H9 (cell line): Measurements from ENCODE around the gene FARP1. TPM values are rescaled to one million over a fixed set of nuclear protein-coding genes. Genes with fewer than 3 reads are reported as not detected.

Experiments
- DNase-seq: peaks from one replicate; pipeline ENCODE4 v3.0.0-alpha.2; 2017
- H2AFZ ChIP-seq: one replicate; pipeline ENCODE4 v1.6.1; 2013; ENCODE audit warnings: mild to moderate bottlenecking, low read length, control low read depth, moderate library complexity
- H2AK5ac ChIP-seq: 2 replicates; pipeline ENCODE4 v1.6.1; 2013; ENCODE audit warnings: low read length, control low read depth, mixed read lengths; ENCODE audit not compliant: insufficient read length
- H2BK120ac ChIP-seq: one replicate; pipeline ENCODE4 v1.6.1; 2013; ENCODE audit warnings: low read depth, mild to moderate bottlenecking, low read length, control low read depth, inconsistent platforms; ENCODE audit not compliant: poor library complexity, severe bottlenecking
- H2BK12ac ChIP-seq: 2 replicates; pipeline ENCODE4 v1.6.1; 2013; ENCODE audit warnings: low read length, control low read depth, mixed read lengths, low read depth; ENCODE audit not compliant: insufficient read length
- H2BK15ac ChIP-seq: 2 replicates; pipeline ENCODE4 v1.6.1; 2013; ENCODE audit warnings: low read depth, low read length, control low read depth
- H2BK20ac ChIP-seq: one replicate; pipeline ENCODE4 v1.6.1; 2013; ENCODE audit warnings: low read depth, mild to moderate bottlenecking, low read length, control low read depth, inconsistent platforms; ENCODE audit not compliant: poor library complexity, severe bottlenecking
- H2BK5ac ChIP-seq: 2 replicates; pipeline ENCODE4 v1.6.1; 2013; ENCODE audit warnings: low read length, control low read depth, mixed read lengths; ENCODE audit not compliant: insufficient read length
- H3K14ac ChIP-seq: 2 replicates; pipeline ENCODE4 v1.6.1; 2013; ENCODE audit warnings: low read length, control low read depth; ENCODE audit not compliant: insufficient read depth
- H3K18ac ChIP-seq: 2 replicates; pipeline ENCODE4 v1.6.1; 2013; ENCODE audit warnings: low read depth, mild to moderate bottlenecking, mixed read lengths, low read length, control low read depth; ENCODE audit not compliant: insufficient read length
- H3K23ac ChIP-seq: 2 replicates; pipeline ENCODE4 v1.6.1; 2013; ENCODE audit warnings: low read length, control low read depth, mixed read lengths, low read depth; ENCODE audit not compliant: insufficient read length
- H3K23me2 ChIP-seq: 2 replicates; pipeline ENCODE4 v1.6.1; 2013; ENCODE audit warnings: low read depth, mild to moderate bottlenecking, mixed read lengths, low read length, control low read depth; ENCODE audit not compliant: insufficient read length, poor library complexity, severe bottlenecking
- H3K27ac ChIP-seq: 2 replicates; pipeline ENCODE4 v1.5.1; 2013; ENCODE audit warnings: low read length, control low read depth, mixed read lengths, low read depth; ENCODE audit not compliant: insufficient read length
- H3K27me3 ChIP-seq: 2 replicates; pipeline ENCODE4 v1.6.1; 2013; ENCODE audit warnings: low read length, control low read depth, inconsistent platforms; ENCODE audit not compliant: insufficient read depth
- H3K4ac ChIP-seq: 2 replicates; pipeline ENCODE4 v1.6.1; 2013; ENCODE audit warnings: low read depth, mild to moderate bottlenecking, control low read depth, inconsistent platforms, low read length, moderate library complexity
- H3K4me1 ChIP-seq: 2 replicates; pipeline ENCODE4 v1.6.1; 2013; ENCODE audit warnings: low read length, control low read depth, inconsistent platforms; ENCODE audit not compliant: insufficient read depth
- H3K4me2 ChIP-seq: 2 replicates; pipeline ENCODE4 v1.6.1; 2013; ENCODE audit warnings: low read length, control low read depth, mixed read lengths; ENCODE audit not compliant: insufficient read length, insufficient read depth
- H3K56ac ChIP-seq: 2 replicates; pipeline ENCODE4 v1.6.1; 2013; ENCODE audit warnings: low read depth, mild to moderate bottlenecking, mixed read lengths, low read length, control low read depth; ENCODE audit not compliant: insufficient read length
- H3K79me1 ChIP-seq: 2 replicates; pipeline ENCODE4 v1.6.1; 2013; ENCODE audit warnings: low read depth, mild to moderate bottlenecking, moderate library complexity, low read length, control low read depth, inconsistent platforms; ENCODE audit not compliant: insufficient read depth, poor library complexity, severe bottlenecking
- H3K79me2 ChIP-seq: 2 replicates; pipeline ENCODE4 v1.6.1; 2013; ENCODE audit warnings: low read length, control low read depth, inconsistent platforms; ENCODE audit not compliant: insufficient read depth
- H3K9ac ChIP-seq: 2 replicates; pipeline ENCODE4 v1.6.1; 2013; ENCODE audit warnings: low read length, control low read depth, mixed read lengths; ENCODE audit not compliant: insufficient read length; ENCODE audit errors: extremely low read depth
- H3K9me3 ChIP-seq: one replicate; pipeline ENCODE4 v1.6.1; 2013; ENCODE audit warnings: low read depth, low read length, inconsistent platforms; ENCODE audit not compliant: control insufficient read depth
- H3T11ph ChIP-seq: one replicate; pipeline ENCODE4 v1.6.1; 2013; ENCODE audit warnings: mild to moderate bottlenecking, low read length, control low read depth, inconsistent platforms
- H4K20me1 ChIP-seq: one replicate; pipeline ENCODE4 v1.6.1; 2013; ENCODE audit not compliant: control insufficient read depth, insufficient read length, insufficient read depth
- H4K5ac ChIP-seq: 2 replicates; pipeline ENCODE4 v1.6.1; 2013; ENCODE audit warnings: low read depth, mild to moderate bottlenecking, mixed read lengths, low read length, control low read depth; ENCODE audit not compliant: insufficient read length
- H4K8ac ChIP-seq: replicated peaks from 2 replicates; pipeline ENCODE4 v1.6.1; 2013; ENCODE audit warnings: low read length, control low read depth, mixed read lengths, low read depth; ENCODE audit not compliant: insufficient read length
- H4K91ac ChIP-seq: 2 replicates; pipeline ENCODE4 v1.6.1; 2013; ENCODE audit warnings: low read depth, mild to moderate bottlenecking, moderate library complexity, mixed read lengths, low read length, control low read depth; ENCODE audit not compliant: insufficient read length
- H3K27ac Mint-ChIP-seq, 3 experiments: 2 replicates in 2 of 3; 3 replicates in 1 of 3; pipeline ENCODE4 v1.8.0; 2020 to 2021; ENCODE audit warnings: mixed read lengths in 3 of 3, mild to moderate bottlenecking in 1 of 3, moderate library complexity in 1 of 3
- H3K27me3 Mint-ChIP-seq: 2 replicates; pipeline ENCODE4 v1.8.0; 2021; ENCODE audit warnings: low read depth, mild to moderate bottlenecking, moderate library complexity, mixed read lengths
- H3K36me3 Mint-ChIP-seq, 3 experiments: 2 replicates in 2 of 3; 3 replicates in 1 of 3; pipeline ENCODE4 v1.8.0; 2020 to 2021; ENCODE audit warnings: low read depth in 3 of 3, mixed read lengths in 3 of 3; ENCODE audit not compliant: insufficient read depth in 1 of 3
- H3K4me1 Mint-ChIP-seq, 2 experiments: 2 replicates each; pipeline ENCODE4 v1.8.0; 2020; ENCODE audit warnings: mixed read lengths in 2 of 2
- H3K4me3 Mint-ChIP-seq, 2 experiments: 2 replicates in 1 of 2; 3 replicates in 1 of 2; pipeline ENCODE4 v1.8.0; 2020 to 2021; ENCODE audit warnings: mild to moderate bottlenecking in 2 of 2, mixed read lengths in 2 of 2, moderate library complexity in 1 of 2
- H3K9me3 Mint-ChIP-seq, 2 experiments: 2 replicates in 1 of 2; 3 replicates in 1 of 2; pipeline ENCODE4 v1.8.0; 2020; ENCODE audit warnings: mild to moderate bottlenecking in 2 of 2, mixed read lengths in 2 of 2, moderate library complexity in 1 of 2
- WGBS: extraction: QIAGEN DNeasy Blood & Tissue Kit; methylation state at CpG from one replicate; pipeline ENCODE4 v1.1.7; 2013; ENCODE audit warnings: missing lambda C conversion rate, low lambda C conversion rate, mixed read lengths; ENCODE audit not compliant: insufficient read length; ENCODE audit errors: extremely low coverage; 5-methylcytosine and 5-hydroxymethylcytosine counted together
- total RNA-seq: library from RNA; stranded (reverse); gene quantifications from 2 replicates; pipeline ENCODE4 v1.2.1, GENCODE V29; 2021
- TF ChIP-seq, protein P1 (sequence below): fragments of 200-600 bp; sonication (generic); conservative IDR thresholded peaks from 3 replicates; pipeline ENCODE4 v1.8.0; 2021; ENCODE audit warnings: antibody characterized with exemption, mild to moderate bottlenecking

FARP1 gene
- total RNA-seq, 1 experiment from 2014 or later, result 95.9 TPM

DNA sequence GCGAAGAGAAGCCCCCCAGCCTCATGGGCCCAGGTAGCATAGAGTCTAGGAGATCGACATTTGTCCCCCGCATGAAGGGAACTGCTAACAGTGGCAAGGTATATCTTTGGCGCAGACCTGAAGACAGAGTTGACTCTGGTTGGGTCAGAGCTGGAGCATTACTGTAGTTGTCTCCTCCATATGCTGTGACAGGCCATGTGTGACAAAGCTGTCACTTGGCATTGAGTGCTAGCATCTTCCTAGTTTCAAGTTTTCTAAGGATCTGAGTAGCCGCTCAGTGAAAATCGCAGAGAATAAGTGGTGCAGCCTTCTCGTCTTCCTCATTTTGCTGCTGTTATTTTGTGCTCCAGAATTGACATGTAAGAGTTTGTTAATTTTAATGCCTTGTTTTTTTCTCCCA, 223.5 kb downstream of the FARP1 start:
- no peak overlapping the region for H2BK120ac ChIP-seq
- no peaks in the 10 kb centered on the region for H3K9me3 ChIP-seq
- no peak overlapping the region for H2AFZ ChIP-seq
- H4K20me1 ChIP-seq, result no peaks in the 10 kb centered on the region
- no peak overlapping the region for H4K5ac ChIP-seq
- no peak overlapping the region for H2BK20ac ChIP-seq
- H3K9ac ChIP-seq, result no peak overlapping the region
- no peak overlapping the region for H3K23ac ChIP-seq
- H3K56ac ChIP-seq, result no peak overlapping the region
- no peak overlapping the region for H3K18ac ChIP-seq
- H3K23me2 ChIP-seq, result no peaks in the 10 kb centered on the region
- no peak overlapping the region for H2BK15ac ChIP-seq
- peaks cover 2% of the 10 kb centered on the region; the same call in 1 of the 2 replicates for H3K4me1 ChIP-seq
- no peaks in the 10 kb centered on the region for H3K27me3 Mint-ChIP-seq
- H3K4me1 Mint-ChIP-seq, result peaks cover 31 to 33% of the 10 kb centered on the region in 2 experiments
- no peak overlapping the region; a peak in 1 of 7 replicates for H3K27ac Mint-ChIP-seq
- H4K8ac ChIP-seq, result no peak overlapping the region
- H3K79me1 ChIP-seq, result no peaks in the 10 kb centered on the region
- H3K79me2 ChIP-seq, result no peaks in the 10 kb centered on the region
- H2BK12ac ChIP-seq, result no peak overlapping the region
- H3K27ac ChIP-seq, result no peak overlapping the region
- TF ChIP-seq, protein P1, sequence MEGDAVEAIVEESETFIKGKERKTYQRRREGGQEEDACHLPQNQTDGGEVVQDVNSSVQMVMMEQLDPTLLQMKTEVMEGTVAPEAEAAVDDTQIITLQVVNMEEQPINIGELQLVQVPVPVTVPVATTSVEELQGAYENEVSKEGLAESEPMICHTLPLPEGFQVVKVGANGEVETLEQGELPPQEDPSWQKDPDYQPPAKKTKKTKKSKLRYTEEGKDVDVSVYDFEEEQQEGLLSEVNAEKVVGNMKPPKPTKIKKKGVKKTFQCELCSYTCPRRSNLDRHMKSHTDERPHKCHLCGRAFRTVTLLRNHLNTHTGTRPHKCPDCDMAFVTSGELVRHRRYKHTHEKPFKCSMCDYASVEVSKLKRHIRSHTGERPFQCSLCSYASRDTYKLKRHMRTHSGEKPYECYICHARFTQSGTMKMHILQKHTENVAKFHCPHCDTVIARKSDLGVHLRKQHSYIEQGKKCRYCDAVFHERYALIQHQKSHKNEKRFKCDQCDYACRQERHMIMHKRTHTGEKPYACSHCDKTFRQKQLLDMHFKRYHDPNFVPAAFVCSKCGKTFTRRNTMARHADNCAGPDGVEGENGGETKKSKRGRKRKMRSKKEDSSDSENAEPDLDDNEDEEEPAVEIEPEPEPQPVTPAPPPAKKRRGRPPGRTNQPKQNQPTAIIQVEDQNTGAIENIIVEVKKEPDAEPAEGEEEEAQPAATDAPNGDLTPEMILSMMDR, result no peak
- no peak overlapping the region for H2BK5ac ChIP-seq
- H3K36me3 Mint-ChIP-seq, result peaks cover 7 to 19% (median 16%) of the 10 kb centered on the region in 3 experiments; a peak in 6 of 7 replicates
- DNase-seq, result no peak
- no peak overlapping the region for H3K4me2 ChIP-seq
- no peaks in the 10 kb centered on the region for H3K9me3 Mint-ChIP-seq
- WGBS, result no CpG with 5 or more reads among the region's 7 CpGs
- H3T11ph ChIP-seq, result no peak overlapping the region
- no peak overlapping the region for H3K14ac ChIP-seq
- H4K91ac ChIP-seq, result no peak overlapping the region
- H2AK5ac ChIP-seq, result no peak overlapping the region
- no peak overlapping the region for H3K4me3 Mint-ChIP-seq
- H3K4ac ChIP-seq, result no peak overlapping the region
- H3K27me3 ChIP-seq, result no peaks in the 10 kb centered on the region
